ENCODE results near the gene POU2AF1.
"Not testable (repeated sequence)": the region's sequence is repeated elsewhere in the genome, so short reads cannot be mapped to it uniquely, and the experiment has no call there.

Gene POU2AF1

DNA sequence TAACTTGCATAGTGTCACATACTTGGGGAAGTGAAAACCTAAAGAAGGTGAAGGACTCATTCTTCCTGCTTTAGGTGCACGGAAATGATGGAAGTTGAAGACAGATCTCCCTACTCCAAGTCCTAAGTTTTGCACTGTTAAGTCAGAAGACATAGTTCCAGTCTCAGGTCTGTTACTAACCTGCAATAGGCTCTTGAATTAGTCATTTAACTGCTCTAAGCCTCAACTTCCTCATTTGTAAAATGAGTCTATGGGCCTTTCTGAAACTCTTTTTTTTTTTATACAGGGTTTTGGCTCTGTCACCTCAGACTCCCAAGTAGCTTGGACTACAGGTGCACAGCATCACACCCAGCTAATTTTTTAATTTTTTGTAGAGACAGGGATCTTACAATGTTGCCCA is 30.8 kb upstream of the POU2AF1 start:
- no peak for DNase-seq (ENCODE audit: low read depth)

DNA sequence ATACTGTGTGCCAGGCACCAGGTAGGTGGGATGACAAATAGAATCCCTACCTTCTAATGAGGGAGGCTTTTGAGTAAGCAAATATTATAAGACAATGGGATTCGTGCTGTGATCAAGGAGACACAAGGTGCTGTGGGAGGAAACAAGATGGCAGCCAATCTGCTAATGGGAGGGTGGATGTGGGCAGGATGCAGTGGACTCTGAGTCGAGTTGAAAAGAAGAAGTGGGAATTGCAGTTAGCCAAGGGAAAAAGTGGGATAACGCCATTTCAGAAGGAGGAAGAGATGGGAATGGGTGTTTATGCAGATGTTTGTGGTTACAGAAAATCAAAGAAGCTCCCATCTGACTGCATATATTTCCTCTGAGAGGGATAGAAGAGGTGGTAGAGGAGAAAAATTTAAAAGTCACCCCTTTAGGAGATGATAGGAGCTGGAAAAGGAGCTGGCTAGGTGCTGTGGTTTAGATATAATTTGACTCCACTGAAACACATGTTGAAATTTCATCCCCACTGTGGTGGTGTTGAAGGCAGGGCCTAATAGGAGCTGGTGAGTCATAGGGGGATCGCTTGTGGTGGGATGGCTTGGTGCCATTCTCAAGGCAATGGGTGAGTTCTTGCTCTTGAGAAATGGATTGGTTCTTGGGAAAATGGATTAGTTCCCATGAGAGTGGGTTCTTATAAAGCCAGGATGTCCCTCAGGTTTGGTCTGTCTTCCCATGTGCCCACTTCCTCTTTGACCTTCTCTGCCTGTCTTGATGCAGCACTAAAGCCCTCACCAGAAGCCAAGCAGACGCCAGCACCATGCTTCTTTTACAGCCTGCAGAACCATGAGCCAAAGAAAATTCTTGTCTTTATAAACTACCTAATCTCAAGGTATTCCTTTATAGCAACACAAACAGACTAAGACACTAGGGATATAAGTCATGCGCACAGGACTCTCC is 30.0 kb upstream of the POU2AF1 start:
- DNase-seq (ENCODE audit: low read depth), result no peak

DNA sequence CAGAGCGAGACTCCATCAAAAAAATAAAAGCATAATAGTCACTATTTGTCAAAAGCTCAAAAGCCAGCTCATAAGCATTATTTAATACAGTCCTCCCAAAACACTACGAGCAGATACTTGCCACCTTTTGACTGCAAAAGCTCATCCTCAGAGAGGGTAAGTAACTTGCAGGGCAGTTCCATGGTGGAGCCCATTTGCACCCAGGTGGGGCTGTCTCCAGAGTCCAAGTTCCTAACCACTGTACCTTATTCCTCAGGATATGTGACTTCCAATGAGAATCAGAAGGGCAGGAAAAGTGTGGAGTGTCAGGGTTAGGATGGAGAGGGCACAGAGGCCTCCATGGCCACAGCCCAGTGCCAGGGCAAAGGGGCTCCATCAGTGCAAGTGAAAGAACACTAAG is 28.6 kb upstream of the POU2AF1 start:
- DNase-seq (ENCODE audit: low read depth), result no peak

DNA sequence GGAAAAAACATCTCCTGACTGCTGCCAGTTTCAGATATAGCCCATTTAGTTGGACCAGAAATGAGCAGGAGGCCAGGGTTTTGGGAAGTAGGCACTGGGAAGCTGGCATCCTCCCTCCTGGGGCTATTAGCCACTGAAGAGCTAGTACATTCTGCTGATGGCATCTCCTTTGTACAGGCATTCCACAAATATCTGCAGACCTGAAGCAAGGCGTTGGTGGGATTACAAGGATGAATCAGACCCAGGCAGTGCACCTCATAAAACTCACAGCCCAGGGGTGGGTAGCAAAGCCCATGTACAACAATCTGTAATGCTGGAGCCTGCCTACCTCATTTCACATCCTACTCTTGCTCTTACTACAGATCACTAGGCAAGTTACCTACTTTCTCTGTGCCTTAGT is 27.5 kb upstream of the POU2AF1 start:
- no peak for DNase-seq (ENCODE audit: low read depth)

DNA sequence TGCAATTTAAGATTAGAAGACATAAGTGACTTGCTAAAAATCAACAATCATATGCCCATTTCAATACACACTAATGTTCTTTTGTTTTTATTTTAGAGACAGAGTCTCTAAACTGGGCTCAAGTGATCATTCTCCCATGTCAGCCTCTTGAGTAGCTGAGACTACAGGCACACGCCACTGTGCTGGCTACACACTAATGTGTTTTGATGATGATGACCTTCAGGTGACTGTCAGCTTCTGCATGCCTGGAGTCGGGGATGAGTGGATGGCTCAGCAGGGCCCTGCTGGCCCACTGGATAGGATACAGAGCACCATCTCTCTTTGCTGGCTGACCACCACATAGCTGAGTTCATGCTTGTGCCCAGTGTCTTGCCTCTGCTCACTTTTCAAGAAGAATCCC is 27.0 kb upstream of the POU2AF1 start:
- DNase-seq (ENCODE audit: low read depth), result no peak

DNA sequence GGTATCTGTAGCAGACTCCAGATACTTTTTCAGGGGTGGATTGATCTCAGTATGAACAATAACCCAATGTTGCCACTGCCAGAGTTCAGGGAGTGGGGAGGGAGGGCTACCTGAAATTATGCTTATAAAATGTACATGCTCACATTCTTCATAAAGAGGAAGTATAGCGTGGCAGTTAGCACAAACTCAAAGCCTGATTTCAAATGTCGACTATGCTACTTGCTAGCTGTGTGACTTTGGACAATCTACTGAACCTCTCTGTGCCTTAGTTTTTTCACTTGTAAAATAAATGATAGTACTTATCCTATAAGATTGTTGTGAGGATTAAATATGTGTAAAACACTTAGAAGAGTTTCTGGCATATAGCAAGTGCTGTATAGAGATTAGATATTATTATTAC is 26.5 kb upstream of the POU2AF1 start:
- DNase-seq (ENCODE audit: low read depth), result no peak

DNA sequence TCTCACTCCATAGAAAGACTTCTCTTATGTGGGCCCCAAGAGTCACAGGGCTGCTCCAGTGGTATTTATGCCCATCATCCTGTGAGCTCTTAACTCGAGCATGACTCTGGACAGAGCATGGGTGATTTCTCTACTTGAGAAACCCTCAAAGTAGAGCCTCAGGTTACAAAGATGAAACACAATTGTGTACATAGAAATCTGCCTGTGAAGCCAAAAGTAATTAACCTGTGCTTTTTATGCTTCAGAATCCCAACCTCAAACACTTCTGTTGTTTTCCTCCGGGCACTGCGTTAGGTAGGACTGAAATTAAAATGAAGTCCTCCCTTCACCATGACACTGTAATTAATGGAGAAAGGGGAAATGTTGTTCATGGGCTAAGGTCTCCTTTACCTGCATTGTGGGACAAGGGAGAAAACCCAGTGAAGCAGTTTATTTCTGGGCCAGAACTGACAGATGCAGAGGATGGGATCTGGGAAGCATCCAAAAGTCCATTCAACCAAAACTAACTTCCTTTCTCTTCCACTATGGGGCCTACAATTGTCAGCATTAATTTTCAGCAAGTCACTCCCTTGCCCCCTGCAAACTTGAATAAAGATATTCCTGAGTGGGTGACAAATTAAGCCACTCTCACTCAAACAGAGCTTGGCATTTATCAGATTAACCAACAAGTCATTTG is 24.1 kb upstream of the POU2AF1 start:
- no peak for DNase-seq (ENCODE audit: low read depth)

DNA sequence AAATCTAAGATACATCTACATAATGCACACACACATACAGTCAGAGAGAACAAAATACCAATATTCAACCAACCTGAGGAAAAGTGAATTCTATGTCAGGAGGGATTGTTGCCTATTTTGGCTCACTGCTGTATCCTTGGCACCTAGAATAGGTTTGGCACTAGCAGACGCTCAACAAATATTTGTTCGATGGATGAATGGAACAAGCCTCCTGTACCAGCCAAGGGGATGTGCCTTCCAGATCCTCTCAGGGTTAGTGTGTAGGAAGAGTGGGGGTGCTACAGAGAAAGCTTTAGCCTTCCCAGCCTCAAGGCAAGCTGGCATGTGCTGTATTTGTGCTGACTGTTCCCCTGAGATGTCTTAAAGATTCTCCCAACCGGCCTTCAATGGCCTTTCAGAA is 23.3 kb upstream of the POU2AF1 start:
- DNase-seq (ENCODE audit: low read depth), result no peak

DNA sequence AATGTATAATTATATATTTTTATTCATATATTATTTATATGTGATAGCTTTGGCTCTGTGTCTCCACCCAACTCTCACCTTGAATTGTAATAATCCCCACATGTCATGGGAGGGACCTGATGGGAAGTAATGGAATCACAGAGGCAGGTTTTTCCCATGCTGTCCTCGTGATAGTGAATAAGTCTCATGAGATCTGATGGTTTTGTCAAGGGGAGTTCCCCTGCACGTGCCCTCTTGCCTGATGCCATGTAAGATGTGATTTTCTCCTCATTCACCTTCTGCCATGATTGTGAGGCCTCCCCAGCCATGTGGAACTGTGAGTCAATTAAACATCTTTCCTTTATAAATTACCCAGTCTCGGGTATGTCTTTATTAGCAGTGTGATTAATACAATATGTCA is 22.9 kb upstream of the POU2AF1 start:
- DNase-seq (ENCODE audit: low read depth), result not testable (repeated sequence)

DNA sequence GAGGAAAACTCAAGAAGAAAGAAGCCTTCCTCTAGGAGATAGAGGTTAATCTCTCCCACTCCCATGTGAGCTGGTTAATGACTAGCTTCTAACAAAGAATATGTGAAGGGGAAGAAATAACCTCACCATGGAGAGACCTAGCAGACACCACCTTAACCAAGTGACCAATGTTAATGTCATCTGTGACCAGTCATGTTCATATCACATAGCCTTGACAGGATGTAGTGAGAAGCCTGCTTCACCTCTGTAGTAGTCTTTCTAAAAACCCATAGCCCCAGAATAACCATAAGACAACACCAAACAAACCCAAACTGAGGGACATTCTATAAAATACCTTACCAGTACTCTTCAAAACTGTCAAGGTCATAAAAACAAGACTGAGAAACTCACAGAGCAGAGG is 21.5 kb upstream of the POU2AF1 start:
- no peak for DNase-seq (ENCODE audit: low read depth)

DNA sequence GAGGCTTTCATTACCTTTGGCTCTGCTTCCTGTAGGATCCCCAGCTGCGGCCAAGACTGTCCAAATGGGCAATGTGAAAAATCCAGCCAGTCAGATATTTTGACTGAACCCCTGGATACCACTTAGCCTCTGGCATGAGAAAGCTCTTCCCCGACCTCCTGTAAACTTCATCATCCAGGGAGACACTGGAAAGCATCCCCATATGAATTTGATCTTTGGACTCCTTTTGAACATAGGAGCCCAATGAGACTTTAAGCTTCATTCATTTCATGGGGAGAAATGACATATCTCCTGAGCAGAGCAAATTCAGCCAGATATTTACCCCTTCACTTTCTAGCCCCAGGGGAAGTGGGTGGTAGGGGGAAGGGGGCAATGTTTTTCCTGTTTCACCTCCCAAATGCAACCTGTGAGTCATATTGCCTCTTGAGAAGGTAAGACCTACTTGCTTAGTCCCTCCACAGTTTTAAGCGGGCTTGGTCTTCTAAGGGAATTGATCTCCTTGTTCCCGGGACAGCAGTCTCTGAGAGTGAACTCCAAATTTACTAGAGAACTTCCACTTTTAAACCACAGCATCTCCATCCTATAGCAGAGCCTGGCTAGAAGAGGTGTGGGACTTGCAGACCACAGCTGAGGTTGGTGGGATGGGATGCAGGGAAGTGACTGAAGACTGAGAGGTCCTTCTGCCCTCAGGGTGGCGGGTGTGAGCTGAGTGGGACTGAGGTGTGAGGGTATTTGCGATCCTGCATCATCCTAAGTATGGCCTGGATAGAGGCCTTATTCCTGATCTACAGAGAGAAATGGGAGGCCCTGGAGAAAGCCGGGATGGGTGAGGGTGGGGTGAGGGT is 20.3 kb upstream of the POU2AF1 start:
- no peak for DNase-seq (ENCODE audit: low read depth)

DNA sequence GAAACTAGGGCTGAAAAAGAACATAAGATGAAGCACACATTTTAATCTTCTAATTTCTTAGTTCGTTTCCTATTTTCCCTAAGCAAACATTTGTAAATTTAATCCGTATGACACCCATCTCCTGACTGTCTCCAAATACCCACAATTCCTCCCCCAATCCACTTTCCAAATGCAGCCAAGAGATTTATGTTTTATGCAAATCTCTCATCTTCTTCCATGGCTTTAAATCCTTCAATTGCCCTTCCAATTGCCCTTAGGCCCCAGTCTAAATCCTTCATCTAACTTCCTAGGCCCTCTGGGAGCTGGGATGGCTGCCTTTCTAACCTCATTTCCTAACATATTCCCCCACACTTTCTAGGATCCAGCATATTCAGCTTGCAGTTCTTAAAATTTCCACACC is 18.0 kb upstream of the POU2AF1 start:
- DNase-seq (ENCODE audit: low read depth), result no peak

DNA sequence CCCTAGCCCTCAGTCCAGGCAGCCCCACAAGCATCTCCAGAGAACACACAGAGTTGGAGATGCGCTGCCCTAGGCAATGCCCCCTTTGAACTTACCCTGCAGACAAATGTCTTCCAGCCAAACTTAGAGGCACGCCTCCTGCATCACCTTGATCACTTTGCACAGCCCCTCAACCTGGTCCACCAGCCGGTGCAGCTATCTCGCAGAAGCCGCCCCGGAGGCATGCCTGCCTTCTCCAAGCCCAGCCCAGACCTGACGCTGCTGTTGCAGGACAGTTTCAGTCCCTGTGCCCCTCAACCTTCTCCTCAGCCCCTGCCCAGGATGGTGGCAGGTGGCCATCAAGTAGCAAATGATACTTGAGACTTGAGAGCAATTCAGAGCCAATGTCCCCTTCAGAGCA is 16.7 kb upstream of the POU2AF1 start:
- DNase-seq (ENCODE audit: low read depth), result no peak

DNA sequence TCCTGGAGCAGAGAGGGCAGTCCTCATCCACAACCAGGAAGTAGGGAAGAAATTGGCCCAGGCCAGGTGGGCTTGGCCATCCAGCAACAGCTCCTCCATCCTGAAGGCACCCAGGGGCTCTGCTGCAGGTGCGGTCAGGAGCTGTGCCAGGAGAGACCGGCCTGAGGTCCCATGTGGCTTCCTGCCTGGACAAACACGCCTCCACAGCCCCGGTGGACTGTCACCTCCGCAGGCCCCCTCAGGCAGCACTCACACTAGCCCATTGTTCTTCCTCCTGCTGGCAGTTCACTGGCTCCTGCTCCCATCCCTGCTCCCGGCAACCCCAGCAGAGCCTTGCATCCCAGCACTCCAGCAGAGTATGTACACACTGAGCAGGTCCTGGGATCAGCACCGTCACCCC is 16.0 kb upstream of the POU2AF1 start:
- no peak for DNase-seq (ENCODE audit: low read depth)

DNA sequence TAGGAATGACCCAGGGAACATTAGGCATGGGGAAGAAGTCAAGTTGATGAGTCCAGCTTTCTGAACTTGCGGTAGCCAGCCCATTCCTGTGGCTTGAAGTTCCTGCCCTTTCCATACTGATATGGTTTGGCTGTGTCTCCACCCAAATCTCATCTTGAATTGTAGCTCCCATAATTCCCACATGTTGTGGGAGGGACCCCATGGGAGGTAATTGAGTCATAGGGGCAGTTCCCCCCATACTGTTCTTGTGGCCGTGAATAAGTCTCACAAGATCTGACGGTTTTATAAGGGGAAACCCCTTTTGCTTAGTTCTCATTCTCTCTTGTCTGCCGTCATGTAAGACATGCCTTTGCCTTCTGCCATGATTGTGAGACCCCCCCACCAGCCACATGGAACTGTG is 15.1 kb upstream of the POU2AF1 start:
- DNase-seq (ENCODE audit: low read depth), result not testable (repeated sequence)

DNA sequence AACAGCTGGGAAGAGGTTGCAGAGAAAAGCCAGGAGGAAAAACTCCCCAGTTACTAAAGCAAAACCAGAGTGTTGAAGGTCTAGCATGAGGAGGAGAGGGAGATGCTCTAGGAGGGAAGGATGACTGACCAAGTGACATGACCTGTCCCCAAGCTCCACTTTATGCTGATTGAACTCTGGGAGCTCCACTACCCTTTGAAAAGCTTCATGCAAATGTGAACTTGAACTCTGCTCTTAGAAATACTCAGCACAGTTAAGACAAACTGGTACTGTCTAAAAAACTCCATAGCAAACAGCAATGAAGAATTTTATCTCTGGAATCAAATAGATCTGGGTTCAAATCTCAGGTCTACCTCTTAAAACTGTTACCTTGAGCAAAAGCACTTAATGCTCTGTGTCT is 14.5 kb upstream of the POU2AF1 start:
- no peak for DNase-seq (ENCODE audit: low read depth)

DNA sequence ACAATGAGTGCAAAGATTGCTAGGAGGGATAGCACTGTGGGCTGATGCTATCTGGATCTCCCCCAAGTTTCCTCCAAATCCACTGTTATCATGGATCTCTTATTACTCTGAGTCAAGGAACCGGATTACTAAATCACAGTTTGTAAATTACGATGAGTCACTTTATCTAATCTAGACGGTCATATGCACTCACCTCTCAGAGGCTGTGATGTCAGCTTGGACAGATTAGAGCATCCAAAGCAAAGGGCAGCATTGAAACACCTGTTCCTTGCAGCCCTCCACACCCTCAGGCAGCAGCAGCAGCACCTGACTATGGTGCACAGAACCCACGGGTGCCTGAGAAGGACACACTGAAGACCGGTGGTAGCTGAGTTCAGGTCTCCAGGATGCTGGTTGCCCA is 14.0 kb upstream of the POU2AF1 start:
- DNase-seq (ENCODE audit: low read depth), result no peak

DNA sequence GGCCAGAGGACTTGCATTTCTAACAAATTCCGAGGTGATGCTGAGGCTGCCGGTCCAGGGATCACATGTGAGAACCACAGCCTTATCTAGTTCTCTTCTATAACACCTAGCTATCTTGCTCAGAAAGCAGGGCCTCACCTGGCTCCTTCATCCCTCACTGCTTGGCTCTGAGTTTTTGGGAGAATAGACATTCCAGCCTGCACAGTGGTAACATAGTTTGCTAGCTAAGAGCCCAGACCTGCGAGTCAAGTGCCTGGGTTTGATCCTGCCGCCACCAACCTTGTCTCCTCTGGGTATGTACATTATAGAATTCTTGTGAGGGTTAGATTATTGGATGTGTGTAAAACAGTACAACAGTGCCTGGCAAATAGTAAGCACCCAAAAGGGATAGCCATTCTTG is 13.5 kb upstream of the POU2AF1 start:
- DNase-seq (ENCODE audit: low read depth), result no peak

DNA sequence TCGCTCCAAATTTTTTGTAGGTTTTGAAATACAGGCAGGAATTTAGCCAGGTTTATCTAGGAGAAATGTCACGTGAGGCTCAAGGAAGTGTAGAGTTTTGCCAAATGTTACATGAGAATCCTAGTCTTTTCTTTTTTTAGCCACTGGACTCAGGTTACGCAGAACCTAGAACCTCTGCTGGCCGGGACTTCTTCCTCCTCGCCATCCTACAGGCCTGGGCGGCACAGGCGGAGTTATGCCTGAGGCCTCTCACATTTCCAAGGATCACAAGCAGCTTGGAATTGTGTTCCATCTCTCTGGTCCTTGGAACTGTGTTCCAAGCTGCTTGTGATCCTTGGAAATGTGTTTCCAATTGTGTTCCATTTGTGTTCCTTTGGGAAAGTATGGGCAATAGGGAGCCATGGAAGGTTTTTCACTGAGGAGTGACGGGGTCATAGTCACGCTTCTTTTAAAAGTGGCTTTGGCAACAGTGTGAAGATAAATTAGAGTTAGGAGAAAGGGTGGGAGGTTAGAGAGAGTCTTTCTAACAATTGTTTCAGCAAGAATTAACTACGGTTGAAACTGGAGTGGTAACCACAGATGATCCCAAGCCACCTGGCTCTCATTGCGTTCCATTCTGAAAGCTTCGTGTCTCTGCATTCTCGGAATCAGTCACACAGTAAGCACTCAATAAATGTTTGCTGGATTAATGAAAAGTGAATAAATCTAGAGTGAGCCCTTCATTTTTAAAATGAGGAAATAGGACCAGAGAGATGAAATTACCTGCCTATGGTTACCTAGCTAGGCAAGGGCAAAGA is 12.5 kb upstream of the POU2AF1 start:
- no peak for DNase-seq (ENCODE audit: low read depth)

DNA sequence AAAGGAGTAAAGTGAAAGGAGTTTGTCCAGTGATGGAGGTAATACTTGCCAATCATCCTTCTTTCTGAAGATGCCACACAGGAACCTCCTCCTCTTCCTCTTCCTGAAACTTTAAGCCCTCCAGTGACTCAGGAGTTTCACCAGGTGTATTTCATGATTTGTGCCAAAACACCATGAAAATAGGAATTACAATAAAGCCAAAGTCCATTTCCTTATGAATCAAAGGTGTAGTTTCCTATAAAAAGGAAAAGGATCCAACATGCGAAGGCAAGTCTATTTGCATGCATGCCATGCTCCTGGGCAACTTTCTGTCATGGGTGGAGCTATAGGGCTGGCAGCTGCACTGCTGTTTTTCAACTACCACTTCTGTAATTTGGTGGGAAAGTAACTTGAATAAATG is 9.8 kb upstream of the POU2AF1 start:
- no peak for DNase-seq (ENCODE audit: low read depth)

DNA sequence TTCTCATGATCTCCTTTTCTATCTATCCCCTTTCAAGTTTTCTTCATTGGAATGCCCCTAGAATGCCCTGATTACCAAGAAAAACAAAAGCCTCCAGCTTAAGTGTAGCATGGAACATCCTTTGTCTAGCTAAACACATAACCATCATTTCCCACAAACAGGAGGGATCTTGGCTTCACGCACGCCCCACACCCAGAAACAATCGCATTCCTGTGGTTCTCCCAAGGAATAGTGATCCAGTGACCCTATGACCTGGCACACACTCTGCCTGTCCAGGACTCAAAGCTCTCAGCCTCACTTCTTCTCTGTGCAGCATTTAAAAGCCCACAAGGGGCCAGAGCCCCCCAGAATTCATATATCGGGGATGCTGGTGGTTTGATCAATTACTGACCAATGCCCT is 9.3 kb upstream of the POU2AF1 start:
- DNase-seq (ENCODE audit: low read depth), result no peak

DNA sequence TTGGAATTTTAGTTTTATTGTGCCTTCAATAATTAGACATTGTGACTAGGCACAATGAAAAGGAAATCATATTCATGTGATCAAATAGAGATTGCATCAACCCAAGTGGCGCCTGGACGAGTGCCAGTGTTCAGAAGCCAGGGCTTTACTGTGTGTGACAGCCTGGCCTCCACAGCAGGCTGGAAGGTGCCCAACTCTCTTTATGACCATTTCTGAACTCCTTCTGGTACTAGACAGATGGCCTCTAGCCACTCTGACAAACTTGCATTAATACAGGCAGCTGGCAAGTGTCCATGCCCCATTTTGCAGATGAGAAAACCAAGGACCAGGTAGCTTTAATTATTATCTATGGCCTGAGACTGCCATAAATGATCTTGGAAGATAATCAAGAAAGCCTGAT is 8.3 kb upstream of the POU2AF1 start:
- DNase-seq (ENCODE audit: low read depth), result no peak

Data from activated T-helper 1 cell treated with Interleukin-2 at 50 U/mL for 16 hours (primary cell).